ENCODE measurements around the gene PAFAH1B2.
"Not testable (repeated sequence)": the region's sequence is repeated elsewhere in the genome, so short reads cannot be mapped to it uniquely, and the experiment has no call there.

Gene PAFAH1B2

DNA sequence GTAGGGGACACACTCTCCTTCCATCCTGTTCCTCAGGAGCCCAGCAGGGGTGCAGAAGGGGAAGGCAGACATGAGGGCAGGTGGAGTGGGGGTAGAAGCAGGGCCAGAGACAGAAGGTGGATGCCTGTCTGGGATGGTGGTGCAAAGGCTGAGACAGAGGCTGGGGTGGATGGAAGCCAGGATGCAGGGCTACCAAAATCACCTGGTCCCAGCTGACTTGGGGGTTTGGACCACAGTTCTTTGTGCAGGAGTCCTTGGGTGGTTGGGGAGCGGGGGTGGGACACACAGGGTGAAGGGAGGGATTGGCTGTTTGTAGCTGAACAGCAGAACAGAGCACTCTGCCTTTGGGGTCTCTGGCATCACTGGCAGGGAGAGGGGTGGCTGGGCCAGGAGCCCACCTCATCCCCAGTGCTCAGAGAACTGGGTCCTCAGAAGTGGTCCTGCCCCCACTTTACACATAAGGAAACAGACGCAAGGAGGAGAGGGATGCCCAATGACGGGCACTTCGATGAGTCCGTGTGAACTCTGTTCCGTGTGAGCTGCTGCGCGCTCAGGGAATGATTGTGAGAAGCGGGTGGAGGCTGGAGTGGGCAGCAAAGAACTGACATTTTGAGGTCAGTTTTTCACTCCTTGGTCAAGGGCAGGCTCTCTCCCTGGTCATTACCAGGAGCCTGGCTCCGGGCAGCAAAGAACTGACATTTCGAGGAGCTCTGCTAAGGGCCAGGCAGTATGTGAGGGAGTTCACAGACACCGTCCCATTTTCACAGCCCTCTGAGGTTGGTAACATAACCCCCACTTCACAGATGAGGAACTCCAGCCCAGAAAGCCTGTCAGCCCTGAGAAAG, 56.9 kb downstream of the PAFAH1B2 start:
- Mint-ChIP-seq H3K27me3 (no peaks in the 10 kb centered on the region), H3K4me3 (no peak overlapping the region), H3K9me3 (no peaks in the 10 kb centered on the region), H3K27ac (peak overlapping the region in 1 of 2 donors; percentile 84), H3K36me3 (ENCODE audit: insufficient read depth) (peaks cover 52% of the 10 kb centered on the region), H3K4me1 (ENCODE audit: low read depth in 2 of 2) (peaks cover 10 to 17% of the 10 kb centered on the region in 2 donors)
- ATAC-seq (replicated peaks) (no peak), DNase-seq (no peak)

DNA sequence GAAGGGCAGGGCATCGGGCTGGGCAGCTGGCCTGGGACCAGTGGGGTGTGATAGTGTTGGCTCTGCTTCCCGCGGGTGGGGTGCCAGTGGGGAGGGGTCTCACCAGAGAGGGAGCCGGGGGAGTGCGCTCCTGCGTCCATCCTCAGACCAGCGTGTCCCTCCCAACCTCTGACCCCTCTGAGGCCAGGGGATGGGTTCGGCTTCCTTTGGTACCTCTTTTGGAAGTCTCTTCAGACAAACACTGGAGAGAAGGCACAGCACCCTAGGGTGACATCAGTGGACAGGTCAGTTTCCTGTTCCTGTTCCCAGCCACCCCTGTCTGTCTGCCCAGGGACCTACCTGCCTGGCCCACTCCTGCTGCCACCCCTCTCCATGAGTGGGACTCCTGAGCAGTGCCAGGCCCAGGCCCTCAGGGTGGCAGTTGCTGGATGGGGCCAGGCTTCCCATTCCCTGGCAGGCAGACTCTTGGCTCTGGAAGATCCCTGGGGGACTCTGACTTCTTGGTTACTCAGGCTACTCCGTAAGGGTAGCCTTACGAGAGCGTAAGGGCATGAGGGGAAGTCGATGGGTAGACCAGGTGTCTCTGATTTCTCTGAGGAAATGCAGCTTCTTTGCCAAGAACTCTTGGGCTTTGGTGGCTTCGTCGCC, 57.7 kb downstream of the PAFAH1B2 start:
- Mint-ChIP-seq H3K4me1 (ENCODE audit: low read depth in 2 of 2) (peaks cover 10 to 17% of the 10 kb centered on the region in 2 donors), H3K27ac (peak overlapping the region in 1 of 2 donors; percentile 84), H3K4me3 (no peak overlapping the region), H3K27me3 (no peaks in the 10 kb centered on the region), H3K36me3 (ENCODE audit: insufficient read depth) (peaks cover 49% of the 10 kb centered on the region), H3K9me3 (no peaks in the 10 kb centered on the region)
- ATAC-seq (replicated peaks), result no peak
- no peak for DNase-seq

GRCh38 chr11:117202386-117203068, 58.4 kb downstream of the PAFAH1B2 start:
- Mint-ChIP-seq H3K27ac (peak overlapping the region in 1 of 2 donors; percentile 84), H3K4me1 (ENCODE audit: low read depth in 2 of 2) (peaks cover 8 to 17% of the 10 kb centered on the region in 2 donors), H3K36me3 (ENCODE audit: insufficient read depth) (peaks cover 49% of the 10 kb centered on the region)

GRCh38 chr11:117203069-117203407, 59.0 kb downstream of the PAFAH1B2 start:
- Mint-ChIP-seq H3K27ac (peak overlapping the region; percentile 79 to 84), H3K4me3 (no peak overlapping the region), H3K36me3 (ENCODE audit: insufficient read depth) (peaks cover 47% of the 10 kb centered on the region), H3K27me3 (no peaks in the 10 kb centered on the region), H3K9me3 (no peaks in the 10 kb centered on the region), H3K4me1 (ENCODE audit: low read depth in 2 of 2) (peaks cover 6 to 17% of the 10 kb centered on the region in 2 donors)
- DNase-seq (no peak), ATAC-seq (replicated peaks) (no peak)

More at GRCh38 chr11:117202386-117203068, 58.4 kb downstream of the PAFAH1B2 start:
- no peaks in the 10 kb centered on the region for H3K9me3 Mint-ChIP-seq
- ATAC-seq (replicated peaks) (no peak), DNase-seq (no peak)
- no peak overlapping the region for H3K4me3 Mint-ChIP-seq
- no peaks in the 10 kb centered on the region for H3K27me3 Mint-ChIP-seq

GRCh38 chr11:117204283-117205080, 60.4 kb downstream of the PAFAH1B2 start:
- H3K9me3 Mint-ChIP-seq, result no peaks in the 10 kb centered on the region
- H3K27ac Mint-ChIP-seq, result peak overlapping the region; percentile 1 to 84
- no peak for ATAC-seq (replicated peaks)

GRCh38 chr11:117205211-117205818, 61.2 kb downstream of the PAFAH1B2 start:
- DNase-seq (no peak), ATAC-seq (replicated peaks) (no peak)
- peaks cover 47% of the 10 kb centered on the region for H3K36me3 Mint-ChIP-seq (ENCODE audit: insufficient read depth)
- no peaks in the 10 kb centered on the region for H3K9me3 Mint-ChIP-seq
- H3K4me3 Mint-ChIP-seq, result no peak overlapping the region
- H3K27me3 Mint-ChIP-seq, result no peaks in the 10 kb centered on the region
- peak overlapping the region in 1 of 2 donors; percentile 73 for H3K27ac Mint-ChIP-seq
- H3K4me1 Mint-ChIP-seq (ENCODE audit: low read depth in 2 of 2), result peaks cover 6 to 17% of the 10 kb centered on the region in 2 donors

More at GRCh38 chr11:117204283-117205080, 60.4 kb downstream of the PAFAH1B2 start:
- Mint-ChIP-seq H3K36me3 (ENCODE audit: insufficient read depth) (peaks cover 44% of the 10 kb centered on the region), H3K4me1 (ENCODE audit: low read depth in 2 of 2) (peaks cover 6 to 17% of the 10 kb centered on the region in 2 donors), H3K4me3 (no peak overlapping the region), H3K27me3 (no peaks in the 10 kb centered on the region)
- DNase-seq, result no peak

DNA sequence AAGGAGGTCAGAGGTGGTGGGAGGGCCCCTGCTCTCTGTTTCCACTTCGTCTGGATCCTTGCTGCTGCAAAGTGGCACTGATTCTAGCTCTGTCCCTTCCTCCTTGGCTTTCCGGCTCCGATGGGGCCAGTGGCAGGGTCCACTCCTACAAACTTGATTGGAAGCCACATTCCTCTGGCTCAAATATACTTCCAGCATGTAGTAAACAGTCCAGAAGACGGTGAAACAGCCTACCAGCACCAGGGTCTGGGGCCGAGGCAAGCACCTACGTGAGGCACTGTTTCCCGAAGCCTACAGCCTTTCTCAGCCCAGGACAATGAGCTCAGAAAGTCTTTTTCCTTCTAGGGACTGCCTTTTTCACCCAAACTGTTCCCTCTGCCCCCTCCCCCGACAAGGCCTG, 62.0 kb downstream of the PAFAH1B2 start:
- DNase-seq; H3K9me3 Mint-ChIP-seq; H3K4me3 Mint-ChIP-seq; H3K27me3 Mint-ChIP-seq; ATAC-seq (replicated peaks); H3K27ac Mint-ChIP-seq: not testable (repeated sequence)
- Mint-ChIP-seq H3K4me1 (ENCODE audit: low read depth in 2 of 2) (peaks cover 6 to 17% of the 10 kb centered on the region in 2 donors), H3K36me3 (ENCODE audit: insufficient read depth) (peaks cover 55% of the 10 kb centered on the region)

- H3K36me3 Mint-ChIP-seq (ENCODE audit: insufficient read depth), result peaks cover 62% of the 10 kb centered on the region
- not testable (repeated sequence) for H3K4me3 Mint-ChIP-seq; ATAC-seq (replicated peaks); H3K9me3 Mint-ChIP-seq; H3K27ac Mint-ChIP-seq; DNase-seq; H3K27me3 Mint-ChIP-seq
- peaks cover 10 to 17% of the 10 kb centered on the region in 2 donors for H3K4me1 Mint-ChIP-seq (ENCODE audit: low read depth in 2 of 2)
Observed at GRCh38 chr11:117206859-117207258, 62.8 kb downstream of the PAFAH1B2 start.

GRCh38 chr11:117207481-117207880, 63.4 kb downstream of the PAFAH1B2 start:
- not testable (repeated sequence) for DNase-seq; ATAC-seq (replicated peaks); H3K9me3 Mint-ChIP-seq; H3K4me3 Mint-ChIP-seq; H3K27me3 Mint-ChIP-seq; H3K27ac Mint-ChIP-seq
- peaks cover 10 to 17% of the 10 kb centered on the region in 2 donors for H3K4me1 Mint-ChIP-seq (ENCODE audit: low read depth in 2 of 2)
- H3K36me3 Mint-ChIP-seq (ENCODE audit: insufficient read depth), result peaks cover 63% of the 10 kb centered on the region

- not testable (repeated sequence) for H3K27ac Mint-ChIP-seq; DNase-seq; H3K4me3 Mint-ChIP-seq; H3K27me3 Mint-ChIP-seq; ATAC-seq (replicated peaks); H3K9me3 Mint-ChIP-seq
- H3K36me3 Mint-ChIP-seq (ENCODE audit: insufficient read depth), result peaks cover 66% of the 10 kb centered on the region
- H3K4me1 Mint-ChIP-seq (ENCODE audit: low read depth in 2 of 2), result peaks cover 11 to 17% of the 10 kb centered on the region in 2 donors
Observed at GRCh38 chr11:117208710-117209109, 64.6 kb downstream of the PAFAH1B2 start.

GRCh38 chr11:117209351-117210125, 65.5 kb downstream of the PAFAH1B2 start:
- not testable (repeated sequence) for H3K4me3 Mint-ChIP-seq; ATAC-seq (replicated peaks); H3K9me3 Mint-ChIP-seq; DNase-seq; H3K27me3 Mint-ChIP-seq
- peak overlapping the region in 1 of 2 donors; percentile 35 for H3K27ac Mint-ChIP-seq
- peaks cover 68% of the 10 kb centered on the region for H3K36me3 Mint-ChIP-seq (ENCODE audit: insufficient read depth)
- H3K4me1 Mint-ChIP-seq (ENCODE audit: low read depth in 2 of 2), result peaks cover 13 to 16% of the 10 kb centered on the region in 2 donors

- H3K9me3 Mint-ChIP-seq, result no peaks in the 10 kb centered on the region
- ATAC-seq (replicated peaks) (no peak), DNase-seq (no peak)
- H3K36me3 Mint-ChIP-seq (ENCODE audit: insufficient read depth), result peaks cover 67% of the 10 kb centered on the region
- no peaks in the 10 kb centered on the region for H3K27me3 Mint-ChIP-seq
- peak overlapping the region in 1 of 2 donors; percentile 35 for H3K27ac Mint-ChIP-seq
- H3K4me3 Mint-ChIP-seq, result no peak overlapping the region
- H3K4me1 Mint-ChIP-seq (ENCODE audit: low read depth in 2 of 2), result peaks cover 7 to 14% of the 10 kb centered on the region in 2 donors
Observed at GRCh38 chr11:117210620-117211019, 66.5 kb downstream of the PAFAH1B2 start.
